Heart left ventricle (tissue), 16 donors: ENCODE data around the gene FARP1. TPM values are rescaled to one million over a fixed set of nuclear protein-coding genes. Genes with fewer than 3 reads are reported as not detected.

ENCODE experiments used
- ATAC-seq, 4 donors: fragments of 200-7000 bp; cut with Tn5 transposase; one replicate each; pipeline ENCODE4 v1.9.1; 2020 to 2022; ENCODE audit warnings: moderate library complexity in 4 of 4, mild to moderate bottlenecking in 3 of 4, moderate number of reproducible peaks in 1 of 4
- DNase-seq, 5 donors: peaks; one replicate each; pipeline ENCODE4 v3.0.0-alpha.2; 2020
- H3K27ac ChIP-seq, 12 donors: fragments of 200-600 bp; sonication (generic) in 4 of 12; one replicate each; pipeline versions ENCODE4 v1.5.0 to v1.8.0; 2016 to 2022; ENCODE audit warnings: mild to moderate bottlenecking in 2 of 12
- H3K27me3 ChIP-seq, 9 donors: fragments of 200-600 bp; sonication (generic) in 2 of 9; one replicate each; pipeline versions ENCODE4 v1.5.1 to v1.8.0; 2016 to 2022; ENCODE audit warnings: mild to moderate bottlenecking in 3 of 9
- H3K36me3 ChIP-seq, 9 donors: fragments of 200-600 bp; sonication (generic) in 2 of 9; one replicate each; pipeline versions ENCODE4 v1.5.0 to v1.8.0; 2018 to 2022; ENCODE audit warnings: mild to moderate bottlenecking in 2 of 9
- H3K4me1 ChIP-seq, 12 donors: fragments of 200-600 bp; sonication (generic) in 4 of 12; one replicate each; pipeline versions ENCODE4 v1.5.0 to v1.8.0; 2016 to 2022; ENCODE audit warnings: mild to moderate bottlenecking in 3 of 12
- H3K4me3 ChIP-seq, 12 donors: fragments of 200-600 bp; sonication (generic) in 4 of 12; one replicate each; pipeline versions ENCODE4 v1.5.0 to v1.8.0; 2017 to 2022; ENCODE audit warnings: mild to moderate bottlenecking in 9 of 12, moderate library complexity in 4 of 12
- H3K9me3 ChIP-seq, 12 donors: fragments of 200-600 bp; sonication (generic) in 4 of 12; one replicate each; pipeline versions ENCODE4 v1.5.0 to v1.8.0; 2016 to 2022; ENCODE audit warnings: mild to moderate bottlenecking in 1 of 12
- POLR2A ChIP-seq, 2 donors: fragments of 450-650 bp; IDR thresholded peaks; one replicate each; pipeline ENCODE4 v1.6.1; 2017; ENCODE audit warnings: antibody characterized with exemption in 2 of 2, mild to moderate bottlenecking in 2 of 2, moderate library complexity in 2 of 2
- WGBS, 4 donors: extraction: QIAGEN DNeasy Blood & Tissue Kit in 2 of 4; methylation state at CpG; one replicate each; pipeline versions ENCODE4 v1.1.5 to v1.1.7; 2013 to 2018; 5-methylcytosine and 5-hydroxymethylcytosine counted together
- intact Hi-C, 10 donors: fragments of 100-400 bp; cut with DNase I; formaldehyde crosslinking; loops; one replicate each; pipeline versions ENCODE4 v1.11.1 to v1.14.2; 2022
- polyA plus RNA-seq, 2 donors: library from polyadenylated mRNA; stranded (reverse); fragments of 200-250 nt; gene quantifications; one replicate each; pipeline ENCODE4 v1.2.3, GENCODE V29; 2013
- total RNA-seq, 9 donors: library from RNA; depleted of rRNA in 2 of 9; stranded (reverse); fragments of >200 nt in 2 of 9; fragmentation: NEBNext Ultra II Directional in 3 of 9; extraction: Animal tissue kit (Norgen Biotek cat#: 25700) in 3 of 9; gene quantifications; one replicate each; pipeline versions ENCODE4 v1.1.0 to v1.2.4, GENCODE V29; 2016 to 2023
- TF ChIP-seq, protein P1 (sequence below), 12 donors: fragments of 200-600 bp; sonication (generic) in 4 of 12; IDR thresholded peaks; one replicate each; pipeline versions ENCODE4 v1.5.0 to v1.8.0; 2018 to 2022; ENCODE audit warnings: antibody characterized with exemption in 12 of 12, mild to moderate bottlenecking in 5 of 12
- donor health status: ischemic (EF 13 %, LVEDD 7.1; RV severe dilation, severe dysfunction).
- donor health status: healthy with polysubstance abuse.
- donor health status: DM: no; HTN: yes; CAD: no.
- donor health status: DM: no; HTN: no; CAD: no.
- donor health status: ischemic (EF 25% LVEDD 6.9; RV normal size, moderate dysfunction).
- donor health status: ischemic (EF 25% LVEDD 5.7; RV mildly dilated, moderate dysfunction).
- donor health status: healthy.
- donor health status: DM: yes; HTN: yes; CAD: no.
- donor health status: ischemic (EF 35%, LVEDD 5.7; RV mildly dilated, moderate dysfunction).
- donor health status: nonischemic (EF 11% LVEDD 7.7; RV severe dilation, severe dysfunction).
- donor health status: DM: yes; HTN: yes; CAD: no.
- donor health status: PGD.
- donor health status: ischemic (EF 29% LVEDD 5.4; RV normal size, mild dysfunction).
- donor health status: nonischemic (EF 23%, LVEDD 6.1; RV moderate dilation, normal function).

The FARP1 gene
- total and polyA plus RNA-seq, 11 donors, result 7.7 to 51.8 (median 22.3) TPM

DNA sequence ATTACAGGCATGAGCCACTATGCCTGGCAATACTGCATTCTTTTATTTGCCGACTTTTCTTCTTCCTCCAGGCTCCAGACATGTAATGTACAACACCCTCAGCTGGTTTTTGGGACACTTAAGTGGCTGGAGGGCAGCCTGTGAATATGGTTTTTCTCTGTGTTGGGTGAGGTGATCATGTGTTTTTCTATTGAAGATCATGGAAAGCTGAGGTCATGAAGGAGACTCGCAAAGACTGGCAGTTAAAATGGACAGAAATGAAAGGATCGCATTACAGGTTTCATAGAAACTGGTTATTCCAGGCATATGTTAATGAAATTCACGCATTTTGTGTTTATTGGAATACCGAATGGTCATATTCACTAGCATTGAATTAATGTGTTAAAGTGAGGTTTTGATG, 119.4 kb downstream of the FARP1 start:
- DNase-seq (no peak), ATAC-seq (no peak)
- no peaks in the 10 kb centered on the region for H3K9me3 ChIP-seq
- H3K27me3 ChIP-seq, result no peaks in the 10 kb centered on the region
- peaks cover 0 to 18% (median 0%) of the 10 kb centered on the region in 12 donors for H3K4me1 ChIP-seq
- no peak overlapping the region for H3K4me3 ChIP-seq
- TF ChIP-seq, protein P1, sequence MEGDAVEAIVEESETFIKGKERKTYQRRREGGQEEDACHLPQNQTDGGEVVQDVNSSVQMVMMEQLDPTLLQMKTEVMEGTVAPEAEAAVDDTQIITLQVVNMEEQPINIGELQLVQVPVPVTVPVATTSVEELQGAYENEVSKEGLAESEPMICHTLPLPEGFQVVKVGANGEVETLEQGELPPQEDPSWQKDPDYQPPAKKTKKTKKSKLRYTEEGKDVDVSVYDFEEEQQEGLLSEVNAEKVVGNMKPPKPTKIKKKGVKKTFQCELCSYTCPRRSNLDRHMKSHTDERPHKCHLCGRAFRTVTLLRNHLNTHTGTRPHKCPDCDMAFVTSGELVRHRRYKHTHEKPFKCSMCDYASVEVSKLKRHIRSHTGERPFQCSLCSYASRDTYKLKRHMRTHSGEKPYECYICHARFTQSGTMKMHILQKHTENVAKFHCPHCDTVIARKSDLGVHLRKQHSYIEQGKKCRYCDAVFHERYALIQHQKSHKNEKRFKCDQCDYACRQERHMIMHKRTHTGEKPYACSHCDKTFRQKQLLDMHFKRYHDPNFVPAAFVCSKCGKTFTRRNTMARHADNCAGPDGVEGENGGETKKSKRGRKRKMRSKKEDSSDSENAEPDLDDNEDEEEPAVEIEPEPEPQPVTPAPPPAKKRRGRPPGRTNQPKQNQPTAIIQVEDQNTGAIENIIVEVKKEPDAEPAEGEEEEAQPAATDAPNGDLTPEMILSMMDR (IDR thresholded peaks at IDR 0.05), result no peak
- no peak for TF ChIP-seq POLR2A (IDR thresholded peaks at IDR 0.05)
- peak overlapping the region in 1 of 12 donors; percentile 31 for H3K27ac ChIP-seq
- intact Hi-C loops, result no loop called here
- WGBS, 4 donors, result 95 to 97% (median 95%) methylated on average over 5 of the region's 5 CpGs
- H3K36me3 ChIP-seq, result no peaks in the 10 kb centered on the region

- Histone ChIP-seq H3K27ac (no peak overlapping the region), H3K36me3 (no peaks in the 10 kb centered on the region), H3K4me3 (no peak overlapping the region), H3K4me1 (peaks cover 0 to 21% (median 0%) of the 10 kb centered on the region in 12 donors), H3K27me3 (no peaks in the 10 kb centered on the region), H3K9me3 (no peaks in the 10 kb centered on the region)
- DNase-seq, result no peak
- ATAC-seq, result no peak
- 76 to 83% (median 79%) methylated on average over 2 of the region's 2 CpGs for WGBS, 4 donors
- no peak for TF ChIP-seq POLR2A (IDR thresholded peaks at IDR 0.05)
- TF ChIP-seq, protein P1 (IDR thresholded peaks at IDR 0.05), result no peak
- intact Hi-C loops, result no loop called here
These were observed 120.9 kb downstream of the FARP1 start for GRCh38 chr13:98263841-98264240.

GRCh38 chr13:98264877-98265276, 122.0 kb downstream of the FARP1 start:
- intact Hi-C loops, result no loop called here
- Histone ChIP-seq H3K4me3 (no peak overlapping the region), H3K4me1 (peaks cover 0 to 21% (median 0%) of the 10 kb centered on the region in 12 donors), H3K36me3 (no peaks in the 10 kb centered on the region), H3K27ac (no peak overlapping the region), H3K9me3 (no peaks in the 10 kb centered on the region), H3K27me3 (no peaks in the 10 kb centered on the region)
- no peak for DNase-seq
- WGBS, 4 donors, result 94 to 97% (median 97%) methylated on average over 5 of the region's 5 CpGs
- no peak for TF ChIP-seq POLR2A (IDR thresholded peaks at IDR 0.05)
- TF ChIP-seq, protein P1 (IDR thresholded peaks at IDR 0.05), result no peak
- ATAC-seq, result no peak

- intact Hi-C loops, result no loop called here
- 77 to 81% (median 79%) methylated on average over 10 of the region's 10 CpGs for WGBS, 4 donors
- Histone ChIP-seq H3K36me3 (no peaks in the 10 kb centered on the region), H3K9me3 (no peaks in the 10 kb centered on the region), H3K27me3 (no peaks in the 10 kb centered on the region), H3K4me1 (peaks cover 0 to 16% (median 0%) of the 10 kb centered on the region in 12 donors), H3K27ac (no peak overlapping the region), H3K4me3 (no peak overlapping the region)
- ATAC-seq, result peak in 2 of 4 donors; percentile 24 to 40
- no peak for TF ChIP-seq POLR2A (IDR thresholded peaks at IDR 0.05)
- TF ChIP-seq, protein P1 (IDR thresholded peaks at IDR 0.05), result no peak
- no peak for DNase-seq
These were observed 123.0 kb downstream of the FARP1 start for GRCh38 chr13:98265692-98266551.
